Natural killer cell (primary cell): ENCODE results near the gene FLT1. TPM values are rescaled to one million over a fixed set of nuclear protein-coding genes. Genes with fewer than 3 reads are reported as not detected.
A peak's percentile ranks its signal among the peaks of the same experiment; 100 is the strongest.

Source experiments
- ATAC-seq, 3 donors: fragments of 150-1000 bp in 2 of 3; fragments of 200-7000 bp in 1 of 3; cut with Tn5 transposase; 1 replicate in 1 of 3; 2 replicates in 2 of 3; pipeline ENCODE4 v1.10.0; 2021; ENCODE audit warnings: mild to moderate bottlenecking in 2 of 3, moderate library complexity in 2 of 3
- DNase-seq, 2 donors: peaks; one replicate each; pipeline versions ENCODE4 v3.0.0 to v3.0.0-alpha.2; 2013 to 2021; ENCODE audit warnings: mixed read lengths in 1 of 2
- H3K27ac ChIP-seq: one replicate; pipeline ENCODE4 v1.5.1; 2013; ENCODE audit warnings: mild to moderate bottlenecking, low read length
- H3K27me3 ChIP-seq: one replicate; pipeline ENCODE4 v1.6.1; 2013; ENCODE audit warnings: low read length; ENCODE audit not compliant: control insufficient read depth, insufficient read depth
- H3K36me3 ChIP-seq: one replicate; pipeline ENCODE4 v1.6.1; 2013; ENCODE audit warnings: low read length; ENCODE audit not compliant: control insufficient read depth, insufficient read depth
- H3K4me1 ChIP-seq: one replicate; pipeline ENCODE4 v1.6.1; 2013; ENCODE audit warnings: low read length; ENCODE audit not compliant: control insufficient read depth, insufficient read depth
- H3K4me3 ChIP-seq: one replicate; pipeline ENCODE4 v1.5.1; 2013; ENCODE audit warnings: low read length
- H3K9me3 ChIP-seq: one replicate; pipeline ENCODE4 v1.6.1; 2013; ENCODE audit warnings: low read length; ENCODE audit not compliant: control insufficient read depth, insufficient read depth
- H3K27ac Mint-ChIP-seq, 2 donors: one replicate each; pipeline ENCODE4 v1.8.0; 2022; ENCODE audit warnings: mild to moderate bottlenecking in 2 of 2, mixed read lengths in 2 of 2, moderate library complexity in 1 of 2
- H3K27me3 Mint-ChIP-seq, 2 donors: one replicate each; pipeline ENCODE4 v1.8.0; 2022; ENCODE audit warnings: low read depth in 2 of 2, mixed read lengths in 2 of 2
- H3K36me3 Mint-ChIP-seq: one replicate; pipeline ENCODE4 v1.8.0; 2022; ENCODE audit warnings: mixed read lengths
- H3K4me1 Mint-ChIP-seq, 2 donors: one replicate each; pipeline ENCODE4 v1.8.0; 2022; ENCODE audit warnings: mixed read lengths in 2 of 2
- H3K4me3 Mint-ChIP-seq: one replicate; pipeline ENCODE4 v1.8.0; 2022; ENCODE audit warnings: mild to moderate bottlenecking, moderate library complexity, mixed read lengths
- H3K9me3 Mint-ChIP-seq, 2 donors: one replicate each; pipeline ENCODE4 v1.8.0; 2022; ENCODE audit warnings: mixed read lengths in 2 of 2
- CTCF ChIP-seq: fragments of 200-600 bp; IDR thresholded peaks from one replicate; pipeline ENCODE4 v1.8.0; 2022; ENCODE audit warnings: antibody characterized with exemption
- whole genome bisulfite sequencing: methylation state at CpG from one replicate; pipeline ENCODE4 v1.1.7; 2013; ENCODE audit warnings: missing lambda C conversion rate; ENCODE audit not compliant: insufficient coverage; 5-methylcytosine and 5-hydroxymethylcytosine counted together
- intact Hi-C: fragments of 100-400 bp; cut with micrococcal nuclease; formaldehyde crosslinking; loops from one replicate; pipeline ENCODE4 v1.14.2; 2022
- total RNA-seq, 4 donors: library from RNA; stranded (reverse); fragments of 120-200 nt in 1 of 4; gene quantifications; one replicate each; pipeline versions ENCODE4 v1.2.3 to v1.2.4, GENCODE V29; 2013 to 2022

FLT1 gene
- total RNA-seq, 3 donors from 2014 or later (not counting 1 experiment from before 2014, with no cell fraction given) = 0.05 to 0.43 (median 0.07) TPM

DNA sequence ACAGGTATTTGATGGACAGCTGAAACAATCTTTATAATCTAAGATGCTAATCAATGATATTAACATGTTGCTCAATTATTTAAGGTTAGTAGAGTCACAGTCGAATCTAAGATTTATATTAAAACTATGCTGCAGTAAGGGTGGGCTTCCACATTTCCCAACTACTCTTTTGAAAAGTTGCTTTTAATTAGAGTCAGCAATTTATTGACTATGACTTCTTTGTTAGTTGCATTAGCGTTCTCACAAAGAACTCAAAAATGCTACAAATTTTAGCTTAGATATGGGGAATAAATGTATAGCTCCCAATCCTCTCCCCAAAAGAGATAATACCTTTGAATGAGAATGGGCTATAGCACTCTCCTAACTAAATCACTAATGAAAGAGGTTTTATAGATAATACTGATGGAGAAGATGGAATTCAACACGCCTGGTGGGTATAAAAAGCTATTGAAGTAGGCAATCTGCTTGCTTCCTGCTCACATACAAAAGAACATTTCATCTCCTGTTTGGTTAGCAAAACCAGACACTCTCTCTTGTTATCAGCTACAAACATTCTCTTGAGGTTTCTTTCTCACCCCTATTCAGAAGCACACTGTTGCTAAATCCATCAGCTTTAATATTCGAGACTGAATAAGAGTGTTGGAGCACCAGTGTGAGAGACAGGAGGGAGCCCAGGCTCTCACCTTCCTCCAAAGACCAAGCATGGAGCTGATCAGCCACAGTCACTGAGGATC is 2.4 kb upstream of the FLT1 start:
- no peaks in the 10 kb centered on the region for H3K36me3 ChIP-seq
- WGBS = 40% methylated on average over 2 of the region's 4 CpGs
- TF ChIP-seq CTCF = no peak
- no peaks in the 10 kb centered on the region for H3K9me3 ChIP-seq
- no peaks in the 10 kb centered on the region for H3K9me3 Mint-ChIP-seq
- H3K36me3 Mint-ChIP-seq = no peaks in the 10 kb centered on the region
- intact Hi-C loops = no loop called here
- peaks cover 14% of the 10 kb centered on the region for H3K27me3 ChIP-seq
- H3K27ac Mint-ChIP-seq = no peak overlapping the region
- peaks cover 21% of the 10 kb centered on the region for H3K4me1 ChIP-seq
- peaks cover 32 to 47% of the 10 kb centered on the region in 2 donors for H3K27me3 Mint-ChIP-seq
- no peak overlapping the region for H3K4me3 ChIP-seq
- H3K4me3 Mint-ChIP-seq = no peak overlapping the region
- ATAC-seq = no peak
- no peak overlapping the region for H3K27ac ChIP-seq
- no peaks in the 10 kb centered on the region for H3K4me1 Mint-ChIP-seq
- DNase-seq = no peak

DNA sequence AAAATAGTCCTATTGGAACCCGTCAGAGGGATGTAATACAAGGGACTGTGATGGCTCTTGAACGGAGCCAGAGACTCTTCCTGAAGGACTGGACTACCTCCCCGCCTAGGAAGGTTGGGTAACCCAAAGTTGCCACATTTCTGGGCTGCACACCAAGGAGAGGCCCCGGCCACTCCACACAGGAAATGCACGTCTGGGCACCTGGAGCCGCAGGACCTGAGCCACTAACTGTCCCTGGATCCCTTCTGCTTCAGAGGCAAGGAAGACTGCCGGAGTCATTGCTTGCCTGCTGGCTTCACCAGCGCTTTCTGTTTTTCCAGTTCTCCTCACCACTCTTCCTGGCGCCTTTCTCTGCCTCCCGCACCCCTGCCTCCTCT is 1.2 kb upstream of the FLT1 start:
- H3K4me3 Mint-ChIP-seq = peak overlapping the region; percentile 51
- peaks cover 22% of the 10 kb centered on the region for H3K27me3 ChIP-seq

DNA sequence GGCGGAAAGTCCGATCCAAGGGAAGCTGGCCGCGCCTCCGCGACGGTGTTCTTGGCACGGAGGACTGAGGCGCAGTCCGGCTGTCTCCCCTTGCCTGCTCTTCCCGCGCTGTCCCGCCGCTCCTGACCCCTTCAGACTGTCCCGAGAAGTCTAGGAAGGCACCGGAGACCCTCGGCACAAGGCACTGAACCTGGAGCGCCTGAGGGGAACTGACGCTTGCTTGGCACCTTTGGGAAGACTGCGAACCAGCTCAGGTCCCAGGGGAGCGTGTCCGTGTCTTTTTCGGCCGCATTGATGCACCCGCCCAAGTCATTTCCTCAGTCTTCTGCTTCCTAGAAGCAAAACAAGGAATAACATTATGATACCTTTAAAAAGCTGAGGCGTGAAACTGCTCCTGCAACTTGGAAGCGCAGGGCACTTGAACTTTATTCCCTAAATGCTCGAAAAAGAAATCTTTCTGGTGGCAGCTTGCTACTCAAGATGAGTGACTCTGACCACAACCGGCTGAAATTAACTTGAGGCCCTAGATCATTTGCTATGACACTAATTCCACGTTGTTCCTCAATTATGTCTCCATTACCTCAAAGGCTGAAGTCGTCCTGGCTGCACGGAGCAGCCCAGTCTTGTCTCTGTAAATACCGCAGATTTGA is 735 bp upstream of the FLT1 start:
- peaks cover 25% of the 10 kb centered on the region for H3K27me3 ChIP-seq
- TF ChIP-seq CTCF = no peak
- no peaks in the 10 kb centered on the region for H3K36me3 Mint-ChIP-seq
- peaks cover 39 to 59% of the 10 kb centered on the region in 2 donors for H3K27me3 Mint-ChIP-seq
- no peaks in the 10 kb centered on the region for H3K9me3 Mint-ChIP-seq
- H3K27ac ChIP-seq = no peak overlapping the region
- H3K4me3 ChIP-seq = no peak overlapping the region
- no peaks in the 10 kb centered on the region for H3K9me3 ChIP-seq
- intact Hi-C loops = no loop called here
- H3K27ac Mint-ChIP-seq = no peak overlapping the region
- H3K36me3 ChIP-seq = no peaks in the 10 kb centered on the region
- peak overlapping the region; percentile 51 for H3K4me3 Mint-ChIP-seq
- WGBS = 10% methylated on average over 33 of the region's 33 CpGs
- DNase-seq = no peak
- ATAC-seq = no peak
- no peaks in the 10 kb centered on the region for H3K4me1 Mint-ChIP-seq
- H3K4me1 ChIP-seq = peaks cover 21% of the 10 kb centered on the region

More for the DNA sequence above, 1.2 kb upstream of the FLT1 start:
- WGBS = 53% methylated on average over 10 of the region's 10 CpGs
- Mint-ChIP-seq H3K27ac (no peak overlapping the region), H3K27me3 (peaks cover 36 to 54% of the 10 kb centered on the region in 2 donors), H3K4me1 (no peaks in the 10 kb centered on the region), H3K9me3 (no peaks in the 10 kb centered on the region), H3K36me3 (no peaks in the 10 kb centered on the region)
- peaks cover 21% of the 10 kb centered on the region for H3K4me1 ChIP-seq
- no peaks in the 10 kb centered on the region for H3K9me3 ChIP-seq
- H3K36me3 ChIP-seq = no peaks in the 10 kb centered on the region
- intact Hi-C loops = no loop called here
- no peak overlapping the region for H3K4me3 ChIP-seq
- no peak overlapping the region for H3K27ac ChIP-seq
- TF ChIP-seq CTCF = no peak
- DNase-seq (no peak), ATAC-seq (no peak)
